ENCODE results near the gene ADRA2B. TPM values are rescaled to one million over a fixed set of nuclear protein-coding genes. Genes with fewer than 3 reads are reported as not detected.

Gene ADRA2B
- total RNA-seq, 2 donors from 2014 or later: 0.09 to 1.3 TPM

DNA sequence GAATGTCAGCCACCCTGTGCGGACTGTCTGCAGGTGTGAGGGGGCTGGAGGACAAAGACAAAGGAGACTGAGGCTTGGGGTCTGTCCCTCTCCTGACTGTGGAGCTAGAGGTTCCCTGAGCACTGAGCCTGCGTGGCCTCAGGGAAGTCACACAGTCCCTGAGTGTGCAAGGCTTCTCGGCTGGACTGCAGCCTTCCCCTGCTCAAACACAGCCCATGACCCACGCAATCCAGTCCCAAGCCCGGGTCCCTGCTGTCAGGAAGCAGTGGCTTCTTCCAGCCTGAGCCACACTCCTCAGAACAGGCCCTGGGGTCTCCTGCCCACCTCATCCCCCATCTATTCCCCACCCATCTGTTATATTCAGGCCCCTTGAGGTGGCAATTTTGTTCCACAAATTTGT, 19.2 kb upstream of the ADRA2B start:
- no peak overlapping the region for H3K4me3 Mint-ChIP-seq
- H3K9me3 Mint-ChIP-seq: no peaks in the 10 kb centered on the region
- peaks cover 15% of the 10 kb centered on the region for H3K4me1 Mint-ChIP-seq
- no peak for ATAC-seq (replicated peaks)
- H3K27ac Mint-ChIP-seq: no peak overlapping the region
- H3K27me3 Mint-ChIP-seq: no peaks in the 10 kb centered on the region
- peaks cover 15% of the 10 kb centered on the region for H3K36me3 Mint-ChIP-seq (ENCODE audit: low read depth)

DNA sequence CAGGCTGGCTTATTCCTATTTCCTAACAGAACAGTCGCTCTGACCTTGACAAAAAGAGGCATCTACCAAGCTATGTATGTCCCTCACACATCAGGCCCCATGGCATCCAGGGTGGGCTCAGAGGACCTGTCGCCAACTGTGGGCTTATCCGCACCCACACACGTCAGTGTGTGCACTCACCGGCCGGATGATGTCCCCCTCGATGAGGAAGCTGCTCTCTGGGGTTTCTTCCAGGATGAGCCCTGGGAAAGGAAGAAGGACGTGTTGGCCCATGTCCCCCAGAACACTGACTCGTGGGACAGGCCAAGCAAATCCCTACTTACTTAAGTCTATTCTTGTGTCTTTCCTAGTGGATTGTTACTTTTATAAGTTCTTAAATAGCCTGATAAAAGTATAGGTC, 18.8 kb upstream of the ADRA2B start:
- Mint-ChIP-seq H3K9me3 (no peaks in the 10 kb centered on the region), H3K27ac (peak overlapping the region; percentile 5), H3K4me3 (no peak overlapping the region), H3K4me1 (peaks cover 20% of the 10 kb centered on the region), H3K36me3 (ENCODE audit: low read depth) (peaks cover 20% of the 10 kb centered on the region), H3K27me3 (no peaks in the 10 kb centered on the region)
- no peak for ATAC-seq (replicated peaks)

DNA sequence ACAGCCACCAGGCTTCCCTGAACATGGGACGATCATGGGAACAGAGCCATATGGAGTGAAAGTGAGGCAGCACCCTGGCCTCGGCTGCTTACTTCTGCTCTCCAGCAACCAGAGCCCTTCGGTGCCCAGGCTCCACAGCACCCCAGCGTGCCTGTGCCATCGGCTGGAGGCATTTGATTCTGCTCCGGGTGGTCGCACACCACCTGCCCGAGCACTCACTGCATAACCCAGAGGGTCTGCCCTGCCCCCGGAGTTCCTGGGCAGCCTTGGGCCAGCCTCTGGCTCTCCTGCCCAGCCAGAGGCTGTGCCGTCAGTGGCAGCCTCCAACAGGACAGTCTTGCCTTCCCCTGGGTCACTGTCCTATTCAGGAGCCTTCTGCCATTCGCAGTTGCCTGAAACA, 18.1 kb upstream of the ADRA2B start:
- H3K9me3 Mint-ChIP-seq: no peaks in the 10 kb centered on the region
- no peaks in the 10 kb centered on the region for H3K27me3 Mint-ChIP-seq
- peak overlapping the region; percentile 5 for H3K27ac Mint-ChIP-seq
- no peak overlapping the region for H3K4me3 Mint-ChIP-seq
- ATAC-seq (replicated peaks): no peak
- H3K4me1 Mint-ChIP-seq: peaks cover 20% of the 10 kb centered on the region
- H3K36me3 Mint-ChIP-seq (ENCODE audit: low read depth): peaks cover 27% of the 10 kb centered on the region

DNA sequence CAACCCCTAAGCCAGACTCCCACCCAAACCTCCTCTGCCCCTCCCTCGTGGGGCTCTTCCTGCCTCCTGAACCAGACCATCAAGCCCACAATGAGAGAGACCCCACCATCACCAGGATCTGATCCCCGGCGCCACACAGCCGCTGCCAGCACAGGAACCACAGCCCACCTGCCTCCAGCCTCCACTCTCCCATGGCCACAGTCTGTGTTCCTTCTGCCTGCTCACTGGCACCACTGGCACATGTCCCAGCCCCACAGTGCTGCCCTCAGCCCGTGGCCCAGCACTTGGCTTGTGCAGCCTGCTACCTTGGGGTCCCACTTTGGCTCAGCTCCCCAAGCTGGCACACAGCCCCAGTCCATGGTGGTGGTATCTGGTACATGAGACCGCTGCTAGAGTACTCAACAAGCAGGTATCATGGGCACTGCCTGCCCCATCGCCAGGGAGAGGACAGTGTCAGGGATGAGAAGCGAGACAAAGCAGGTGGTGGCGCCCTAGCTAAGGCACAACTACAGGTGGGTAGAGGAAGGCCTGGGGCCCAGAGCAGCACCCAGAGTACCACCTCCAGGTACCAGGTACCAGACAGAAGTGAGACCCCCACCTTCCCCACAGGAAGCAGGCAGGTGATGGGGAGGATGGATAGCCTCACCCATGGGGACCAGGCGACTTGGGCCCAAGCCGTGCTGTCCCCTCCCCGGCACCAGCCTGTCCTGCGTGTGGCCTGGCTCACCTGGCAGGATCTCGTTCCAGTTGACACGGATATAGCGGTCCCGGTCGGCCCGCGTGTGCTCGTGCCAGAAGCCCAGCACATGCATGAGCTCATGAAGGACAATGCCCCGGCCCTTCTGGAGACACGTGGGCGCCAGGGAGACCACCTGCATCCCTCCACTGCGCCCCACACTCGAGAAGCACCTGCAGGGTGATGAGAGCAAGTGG, 15.7 kb upstream of the ADRA2B start:
- Mint-ChIP-seq H3K27ac (peak overlapping the region; percentile 94), H3K4me1 (peaks cover 20% of the 10 kb centered on the region), H3K36me3 (ENCODE audit: low read depth) (peaks cover 46% of the 10 kb centered on the region), H3K27me3 (no peaks in the 10 kb centered on the region), H3K4me3 (peak overlapping the region; percentile 62), H3K9me3 (no peaks in the 10 kb centered on the region)
- no peak for ATAC-seq (replicated peaks)

DNA sequence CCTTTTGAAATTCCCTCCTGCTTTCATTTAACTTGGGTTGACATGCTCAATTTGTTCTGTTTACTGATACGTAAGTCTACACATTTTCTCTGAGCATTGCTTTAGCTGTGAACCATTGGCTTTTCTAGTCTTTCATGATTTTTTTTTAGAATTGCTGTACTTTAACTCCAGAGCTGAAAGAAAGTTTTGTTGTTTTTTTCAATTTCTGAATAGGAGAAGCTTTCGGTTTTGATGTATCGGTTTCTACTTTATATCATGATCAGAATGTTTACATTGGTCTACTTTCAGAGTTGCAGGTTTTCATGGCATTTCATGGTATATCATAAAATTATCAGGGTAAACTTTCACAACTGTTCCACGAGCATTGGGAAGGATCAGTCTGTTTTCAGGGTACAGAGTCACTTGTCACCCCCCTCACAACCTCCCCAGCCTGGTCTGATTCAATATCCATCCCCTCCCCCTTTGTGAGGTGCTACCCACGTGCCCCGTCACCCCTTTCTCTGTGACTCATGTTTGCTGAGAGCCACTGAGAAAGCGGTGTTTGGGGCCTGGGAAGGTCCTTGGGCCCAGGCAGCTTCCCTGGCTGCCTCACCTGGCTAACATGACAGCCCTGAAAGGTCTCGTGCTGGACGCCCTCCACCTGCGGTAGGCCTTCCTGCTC, 14.9 kb upstream of the ADRA2B start:
- H3K36me3 Mint-ChIP-seq (ENCODE audit: low read depth): peaks cover 52% of the 10 kb centered on the region

DNA sequence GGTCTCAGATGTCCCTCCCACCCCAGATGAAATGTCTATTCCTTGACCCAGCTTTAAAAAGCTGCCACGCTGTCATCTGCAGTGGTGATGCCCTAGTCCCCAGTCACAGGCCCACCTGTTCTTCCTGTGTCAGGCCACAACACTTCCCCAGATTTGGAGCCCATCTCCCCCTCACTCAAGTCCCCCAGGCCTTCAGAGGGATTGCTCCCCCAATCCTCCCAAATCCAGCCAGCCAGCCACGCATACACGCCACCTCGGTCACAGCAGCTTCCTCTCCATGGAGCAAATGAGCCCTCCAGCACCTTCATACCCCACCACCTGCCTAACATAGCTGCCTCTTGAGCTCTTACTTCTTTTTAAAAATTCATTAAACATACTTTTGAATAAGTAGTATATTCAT, 14.1 kb upstream of the ADRA2B start:
- H3K4me1 Mint-ChIP-seq: peaks cover 20% of the 10 kb centered on the region
- ATAC-seq (replicated peaks): no peak
- peak overlapping the region; percentile 94 for H3K27ac Mint-ChIP-seq
- no peak overlapping the region for H3K4me3 Mint-ChIP-seq
- peaks cover 60% of the 10 kb centered on the region for H3K36me3 Mint-ChIP-seq (ENCODE audit: low read depth)
- H3K27me3 Mint-ChIP-seq: no peaks in the 10 kb centered on the region
- no peaks in the 10 kb centered on the region for H3K9me3 Mint-ChIP-seq

More for the DNA sequence above, 14.9 kb upstream of the ADRA2B start:
- peak; percentile 86 for ATAC-seq (replicated peaks)
- Mint-ChIP-seq H3K27ac (peak overlapping the region; percentile 94), H3K4me3 (peak overlapping the region; percentile 62), H3K27me3 (no peaks in the 10 kb centered on the region), H3K9me3 (no peaks in the 10 kb centered on the region), H3K4me1 (peaks cover 20% of the 10 kb centered on the region)

DNA sequence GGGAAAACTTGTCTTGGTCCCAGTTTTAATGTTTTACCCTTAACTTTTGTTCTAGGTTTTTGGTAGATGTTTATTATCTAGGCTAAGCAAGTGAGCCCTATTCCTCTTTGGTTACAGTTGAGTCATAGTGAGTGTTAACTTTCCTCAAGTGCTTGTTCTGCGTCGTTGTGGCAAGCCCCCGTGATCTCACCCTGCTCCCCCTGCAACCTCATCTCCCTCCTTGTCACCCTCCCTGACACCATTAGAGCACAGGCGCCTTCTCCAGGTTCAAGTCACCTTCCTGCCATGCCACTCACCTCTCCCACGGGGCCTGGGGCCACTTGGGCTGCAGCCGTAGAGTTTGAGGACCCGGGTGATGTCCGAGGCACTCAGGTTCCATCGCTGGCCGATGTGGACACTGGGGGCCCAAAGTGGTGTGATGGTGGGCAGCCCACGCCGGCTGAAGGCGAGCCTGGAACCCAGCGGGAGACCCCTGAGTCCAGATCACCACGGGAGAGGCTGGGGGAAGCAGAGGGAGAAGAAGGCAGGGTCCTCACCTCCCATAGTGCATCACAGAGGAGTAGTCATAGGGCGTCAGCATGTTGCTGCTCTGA, 13.3 kb upstream of the ADRA2B start:
- Mint-ChIP-seq H3K9me3 (no peaks in the 10 kb centered on the region), H3K4me1 (peaks cover 20% of the 10 kb centered on the region), H3K4me3 (no peak overlapping the region), H3K27ac (no peak overlapping the region), H3K27me3 (peaks cover 8% of the 10 kb centered on the region), H3K36me3 (ENCODE audit: low read depth) (peaks cover 69% of the 10 kb centered on the region)
- ATAC-seq (replicated peaks): no peak

DNA sequence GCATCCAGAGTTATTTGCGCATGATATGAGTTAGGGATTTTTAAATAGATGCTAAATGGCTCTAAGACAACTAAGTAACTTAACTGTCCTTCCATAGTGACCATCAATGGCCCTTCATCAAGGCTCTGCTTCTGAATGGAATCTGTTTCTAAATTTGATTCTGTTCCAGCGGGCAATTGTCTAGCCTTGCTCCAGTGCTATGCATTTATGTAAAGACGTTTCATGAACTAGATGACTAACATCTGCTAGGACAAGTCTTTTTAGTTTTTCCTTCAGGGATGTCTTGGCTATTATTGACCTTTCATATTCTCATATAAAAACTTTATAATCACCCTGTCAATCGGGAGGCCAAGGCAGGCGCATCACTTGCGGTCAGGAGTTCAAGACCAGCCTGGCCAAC, 12.1 kb upstream of the ADRA2B start:
- no peak overlapping the region for H3K27ac Mint-ChIP-seq
- peaks cover 80% of the 10 kb centered on the region for H3K36me3 Mint-ChIP-seq (ENCODE audit: low read depth)
- peaks cover 20% of the 10 kb centered on the region for H3K4me1 Mint-ChIP-seq
- no peak for ATAC-seq (replicated peaks)
- H3K4me3 Mint-ChIP-seq: no peak overlapping the region
- peaks cover 9% of the 10 kb centered on the region for H3K27me3 Mint-ChIP-seq
- H3K9me3 Mint-ChIP-seq: no peaks in the 10 kb centered on the region

DNA sequence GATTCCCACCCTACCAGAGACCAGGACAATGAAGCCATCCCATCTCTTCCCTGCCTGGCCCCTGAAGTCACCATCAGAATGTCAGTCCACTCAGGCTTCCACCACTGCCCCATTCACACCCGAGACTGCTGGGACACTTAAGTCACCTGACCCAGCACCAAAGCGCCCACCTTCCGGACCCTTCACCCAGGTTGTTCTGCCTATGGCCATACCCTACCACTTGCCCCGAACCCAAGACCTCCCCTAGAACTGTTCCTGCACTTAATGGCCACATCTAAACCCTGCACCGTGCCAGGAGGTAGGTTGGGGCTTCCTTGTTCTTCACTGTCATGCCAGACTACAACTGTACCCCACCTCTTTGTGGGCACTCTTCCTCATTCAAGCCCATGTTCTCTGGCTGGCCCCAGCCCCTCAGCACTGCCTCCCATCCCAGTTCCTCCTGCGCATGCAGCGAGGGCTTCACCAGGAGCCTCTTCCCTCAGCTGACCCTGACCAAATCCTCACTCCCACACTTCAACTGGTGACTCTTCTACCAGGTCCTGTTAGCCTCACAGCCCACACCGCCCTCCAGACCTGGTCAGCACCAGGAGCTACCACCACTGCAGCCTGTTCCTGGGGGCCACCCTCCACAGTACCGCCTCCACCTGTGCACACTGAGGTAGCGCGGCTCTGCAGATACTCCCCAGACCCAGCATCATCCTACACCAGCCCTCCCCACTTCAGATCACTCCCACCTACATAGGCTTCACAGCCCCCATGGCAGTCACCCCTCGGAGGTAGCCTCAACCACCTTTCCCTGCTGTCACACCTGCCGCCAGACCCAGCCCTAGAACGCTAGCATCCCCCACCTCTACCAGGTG, 8.3 kb upstream of the ADRA2B start:
- peaks cover 7% of the 10 kb centered on the region for H3K4me1 Mint-ChIP-seq
- H3K9me3 Mint-ChIP-seq: no peaks in the 10 kb centered on the region
- peaks cover 33% of the 10 kb centered on the region for H3K27me3 Mint-ChIP-seq
- ATAC-seq (replicated peaks): no peak
- no peak overlapping the region for H3K27ac Mint-ChIP-seq
- H3K4me3 Mint-ChIP-seq: no peak overlapping the region
- H3K36me3 Mint-ChIP-seq (ENCODE audit: low read depth): peaks cover 58% of the 10 kb centered on the region

DNA sequence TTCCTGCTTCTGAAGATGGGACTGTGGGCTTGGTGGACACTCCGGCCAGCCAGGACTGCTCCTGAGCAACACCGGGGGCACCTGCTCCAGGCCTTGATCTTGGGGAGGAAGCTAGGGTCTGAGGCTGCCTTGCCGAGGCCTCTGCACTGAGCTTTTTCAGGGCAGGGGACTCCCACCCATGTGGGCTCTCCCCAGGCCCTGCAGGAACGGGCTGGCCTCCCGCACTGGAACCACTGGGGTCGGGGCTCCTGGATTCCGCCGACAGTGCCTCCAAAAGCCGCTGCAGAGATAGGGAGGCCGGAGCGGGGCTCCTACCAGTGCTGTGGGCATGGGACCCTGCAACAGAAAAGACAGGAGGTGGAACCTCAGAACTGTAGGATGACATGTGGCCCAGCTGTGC, 7.6 kb upstream of the ADRA2B start:
- no peak overlapping the region for H3K4me3 Mint-ChIP-seq
- peaks cover 54% of the 10 kb centered on the region for H3K36me3 Mint-ChIP-seq (ENCODE audit: low read depth)
- peaks cover 7% of the 10 kb centered on the region for H3K4me1 Mint-ChIP-seq

DNA sequence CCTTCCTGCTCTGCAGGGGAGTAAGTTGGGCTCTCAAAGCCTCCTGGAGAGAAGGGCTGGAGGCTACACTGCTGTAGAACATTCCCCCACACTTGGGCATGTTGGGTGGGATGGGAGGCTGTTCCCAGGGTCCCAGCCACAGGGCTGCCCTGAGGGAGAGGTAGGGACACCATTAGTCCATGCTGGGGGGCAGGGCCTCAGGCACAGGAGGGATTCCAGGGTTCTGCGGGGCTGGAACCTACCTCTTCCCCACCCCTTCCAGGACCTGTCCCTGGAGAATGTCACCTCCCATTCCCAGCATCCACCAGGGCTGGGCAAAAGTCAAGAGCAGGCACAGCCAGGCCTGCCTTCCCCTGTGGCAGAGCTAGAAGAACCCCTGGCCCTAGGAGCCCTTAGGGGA, 6.9 kb upstream of the ADRA2B start:
- Mint-ChIP-seq H3K4me1 (peaks cover 7% of the 10 kb centered on the region), H3K36me3 (ENCODE audit: low read depth) (peaks cover 49% of the 10 kb centered on the region)

More for the DNA sequence above, 7.6 kb upstream of the ADRA2B start:
- H3K27me3 Mint-ChIP-seq: peaks cover 38% of the 10 kb centered on the region
- no peaks in the 10 kb centered on the region for H3K9me3 Mint-ChIP-seq
- H3K27ac Mint-ChIP-seq: no peak overlapping the region
- ATAC-seq (replicated peaks): no peak

DNA sequence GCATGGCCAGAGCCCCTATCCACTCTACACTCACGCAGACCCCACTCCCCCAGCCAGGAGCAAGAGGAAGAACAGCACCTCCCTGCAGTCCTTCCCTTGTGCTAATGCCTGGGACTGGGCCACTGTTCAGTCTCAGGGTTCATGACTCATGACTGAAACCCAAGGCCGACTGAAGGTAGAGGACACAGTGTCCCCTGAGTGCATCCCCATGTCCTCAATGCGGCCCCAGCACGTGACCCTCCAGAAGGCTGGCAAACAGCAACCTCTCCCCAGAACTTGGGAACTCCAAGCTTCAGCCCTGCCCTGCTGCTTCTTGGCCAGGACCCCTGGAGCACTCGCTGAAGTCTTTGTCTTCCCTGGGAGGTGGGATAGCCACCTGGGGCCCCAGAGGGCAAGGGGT, 6.0 kb upstream of the ADRA2B start:
- H3K27me3 Mint-ChIP-seq: peaks cover 41% of the 10 kb centered on the region
- H3K4me1 Mint-ChIP-seq: peaks cover 7% of the 10 kb centered on the region
- peak; percentile 17 for ATAC-seq (replicated peaks)
- no peak overlapping the region for H3K4me3 Mint-ChIP-seq
- H3K27ac Mint-ChIP-seq: no peak overlapping the region
- no peaks in the 10 kb centered on the region for H3K9me3 Mint-ChIP-seq
- H3K36me3 Mint-ChIP-seq (ENCODE audit: low read depth): peaks cover 41% of the 10 kb centered on the region

More for the DNA sequence above, 6.9 kb upstream of the ADRA2B start:
- H3K27ac Mint-ChIP-seq: no peak overlapping the region
- H3K4me3 Mint-ChIP-seq: no peak overlapping the region
- H3K9me3 Mint-ChIP-seq: no peaks in the 10 kb centered on the region
- no peak for ATAC-seq (replicated peaks)
- peaks cover 41% of the 10 kb centered on the region for H3K27me3 Mint-ChIP-seq

DNA sequence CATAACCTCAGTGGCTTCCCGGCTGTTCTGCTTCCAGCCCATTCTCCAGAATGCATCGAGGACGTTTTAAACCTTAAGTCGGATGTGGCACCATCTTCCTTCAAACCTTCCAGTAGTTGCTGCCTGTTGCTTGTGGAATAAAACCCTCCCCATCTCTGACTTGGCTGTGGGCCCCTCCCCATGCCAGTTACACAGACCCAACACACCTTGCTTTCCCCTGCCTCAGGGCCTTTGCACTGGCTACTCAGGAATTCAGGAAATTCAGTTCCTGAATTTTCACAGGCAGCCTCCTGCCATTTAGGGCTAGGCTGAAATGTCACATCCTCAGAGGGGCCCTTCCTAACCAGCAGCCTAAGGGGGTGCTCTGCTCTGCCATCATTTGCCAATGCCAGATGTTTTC, 5.0 kb upstream of the ADRA2B start:
- Mint-ChIP-seq H3K27ac (no peak overlapping the region), H3K36me3 (ENCODE audit: low read depth) (peaks cover 32% of the 10 kb centered on the region), H3K9me3 (no peaks in the 10 kb centered on the region), H3K4me1 (peaks cover 7% of the 10 kb centered on the region), H3K4me3 (no peak overlapping the region), H3K27me3 (peaks cover 41% of the 10 kb centered on the region)
- ATAC-seq (replicated peaks): no peak

DNA sequence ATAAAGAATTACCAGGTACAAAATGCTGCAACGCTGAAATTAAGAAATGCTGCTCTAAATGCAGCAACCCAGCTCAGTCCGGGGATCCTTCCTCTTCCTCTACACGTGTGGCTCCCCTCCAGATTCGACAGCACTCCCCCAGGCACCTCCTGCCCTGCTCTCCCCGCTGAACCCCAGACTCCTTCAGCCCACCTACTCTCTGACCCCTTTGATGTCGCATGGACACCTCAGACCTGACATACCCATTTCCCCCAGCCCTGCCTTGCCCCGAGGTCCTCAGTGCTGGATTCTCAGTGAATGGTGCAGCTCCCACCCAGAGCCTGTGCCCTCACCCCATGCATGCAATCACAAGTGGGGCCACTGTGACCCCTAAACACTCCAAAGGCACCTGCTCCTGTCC, 4.6 kb upstream of the ADRA2B start:
- Mint-ChIP-seq H3K4me3 (no peak overlapping the region), H3K36me3 (ENCODE audit: low read depth) (peaks cover 28% of the 10 kb centered on the region), H3K27me3 (peaks cover 41% of the 10 kb centered on the region), H3K27ac (no peak overlapping the region), H3K9me3 (no peaks in the 10 kb centered on the region), H3K4me1 (peaks cover 7% of the 10 kb centered on the region)
- no peak for ATAC-seq (replicated peaks)
